Measurements from ENCODE around the gene IMPG2.

IMPG2 gene

DNA sequence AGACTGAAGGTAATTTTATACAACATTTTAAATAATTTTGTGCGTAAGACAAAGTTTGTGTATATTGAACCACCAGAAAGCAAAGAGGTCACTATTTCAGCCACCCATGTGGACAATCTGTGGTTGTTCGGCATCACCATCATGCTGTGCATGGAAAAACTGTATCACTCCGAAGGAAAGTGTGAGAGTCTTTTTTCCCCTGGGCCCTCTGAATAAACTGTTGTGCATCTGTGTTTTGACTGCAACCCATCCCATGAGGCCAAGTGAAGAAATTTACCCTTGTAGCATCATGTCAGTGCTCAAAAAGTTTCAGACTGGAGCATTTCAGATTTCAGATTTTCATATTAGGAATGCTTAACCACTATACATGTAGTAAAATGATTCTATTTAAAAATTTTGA lies 85.3 kb downstream of the IMPG2 start:
- no peak for DNase-seq

GRCh38 chr3:101230618-101231017 lies 89.8 kb downstream of the IMPG2 start:
- no peak for DNase-seq

DNA sequence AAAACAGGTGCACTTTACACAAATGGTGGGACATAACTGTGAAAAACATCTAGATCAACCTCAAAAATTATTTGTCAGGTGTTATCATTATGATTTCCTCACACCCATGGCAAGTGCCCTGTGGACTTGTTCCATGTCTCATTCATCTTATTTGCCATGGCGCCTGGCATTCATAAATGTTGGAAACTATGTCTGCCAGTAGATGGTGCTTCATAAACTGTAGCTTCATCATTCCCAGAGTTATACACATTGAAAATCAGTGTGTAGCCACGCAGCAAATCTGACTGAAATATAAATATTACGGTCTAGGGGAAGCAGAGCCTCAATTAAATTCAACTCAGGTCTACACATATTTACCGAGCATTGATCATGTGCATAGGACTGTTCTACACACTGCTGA lies 90.7 kb downstream of the IMPG2 start:
- DNase-seq = peak; percentile 14

- DNase-seq = no peak
Measured at GRCh38 chr3:101228441-101228840, 91.9 kb downstream of the IMPG2 start.

- DNase-seq = no peak
Measured at GRCh38 chr3:101224739-101225138, 95.6 kb downstream of the IMPG2 start.

GRCh38 chr3:101223016-101223415 lies 97.4 kb downstream of the IMPG2 start:
- DNase-seq = no peak

DNA sequence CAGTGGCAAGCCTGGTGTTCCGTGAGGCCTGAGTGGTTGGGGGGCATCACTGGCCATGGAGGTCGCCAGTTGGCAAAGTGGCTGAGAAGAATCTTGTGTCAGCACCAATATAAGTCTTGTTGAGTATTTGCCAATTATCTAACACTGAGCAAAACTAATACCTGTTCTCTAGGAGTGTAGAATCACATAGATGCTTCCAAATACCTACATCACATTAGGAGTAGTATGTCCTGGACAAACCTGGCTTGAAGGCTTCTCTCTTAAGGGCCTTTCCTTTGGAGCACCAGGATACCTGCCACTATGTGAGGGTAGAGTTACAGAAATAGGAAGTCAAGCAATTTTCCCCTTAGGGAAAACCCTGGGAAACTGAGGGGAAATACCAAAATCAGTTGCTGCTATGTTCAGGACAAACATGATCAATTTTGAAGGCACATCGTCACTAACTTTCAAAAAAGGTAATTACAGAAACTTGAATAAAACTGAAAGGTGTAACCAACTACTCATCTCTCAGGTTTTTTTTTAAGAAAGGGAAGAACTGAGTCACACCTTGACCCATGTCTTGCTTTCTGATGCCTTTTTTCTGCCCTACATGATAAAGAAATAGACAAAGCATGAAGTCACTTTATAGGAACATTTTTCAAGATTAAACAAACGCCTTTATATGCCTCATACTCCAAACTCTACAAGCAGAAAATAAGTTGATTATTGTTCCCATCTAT lies 100.4 kb downstream of the IMPG2 start:
- DNase-seq = no peak

DNA sequence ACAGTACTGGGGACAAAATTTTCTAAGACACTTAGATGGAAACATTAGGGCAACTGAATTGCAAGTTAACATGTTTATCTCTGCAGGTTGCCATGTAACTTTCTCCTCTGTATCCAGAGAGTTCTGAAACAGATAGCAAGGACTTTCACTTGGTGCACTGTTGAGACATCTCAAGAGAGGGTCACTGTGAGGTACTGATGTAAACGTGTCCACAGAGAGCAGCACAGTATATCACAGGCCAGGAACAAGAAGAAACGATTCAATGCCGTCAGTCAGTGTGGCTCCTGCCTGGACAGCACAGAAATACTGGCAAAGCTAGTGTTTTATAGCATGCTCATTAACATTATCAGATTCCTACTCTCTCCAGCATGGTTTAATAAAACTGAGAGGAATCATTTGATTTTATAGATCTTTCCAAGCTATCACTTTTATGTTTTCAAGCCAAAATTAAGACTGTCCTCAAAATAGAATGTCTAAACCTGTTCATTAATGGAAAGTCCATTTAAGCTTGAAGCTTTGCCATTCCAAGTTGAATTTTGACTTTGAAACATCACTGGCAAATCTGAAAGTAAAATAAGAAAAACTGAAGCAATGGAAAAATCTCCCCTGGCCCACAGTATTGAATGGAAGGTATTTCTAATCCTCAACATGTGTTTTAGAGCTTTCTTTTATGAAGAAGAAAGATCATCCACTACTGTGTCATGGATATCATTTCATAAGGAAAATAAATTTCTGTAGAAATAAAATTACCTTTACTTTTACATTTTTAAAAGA lies 102.7 kb downstream of the IMPG2 start:
- no peak for DNase-seq

DNA sequence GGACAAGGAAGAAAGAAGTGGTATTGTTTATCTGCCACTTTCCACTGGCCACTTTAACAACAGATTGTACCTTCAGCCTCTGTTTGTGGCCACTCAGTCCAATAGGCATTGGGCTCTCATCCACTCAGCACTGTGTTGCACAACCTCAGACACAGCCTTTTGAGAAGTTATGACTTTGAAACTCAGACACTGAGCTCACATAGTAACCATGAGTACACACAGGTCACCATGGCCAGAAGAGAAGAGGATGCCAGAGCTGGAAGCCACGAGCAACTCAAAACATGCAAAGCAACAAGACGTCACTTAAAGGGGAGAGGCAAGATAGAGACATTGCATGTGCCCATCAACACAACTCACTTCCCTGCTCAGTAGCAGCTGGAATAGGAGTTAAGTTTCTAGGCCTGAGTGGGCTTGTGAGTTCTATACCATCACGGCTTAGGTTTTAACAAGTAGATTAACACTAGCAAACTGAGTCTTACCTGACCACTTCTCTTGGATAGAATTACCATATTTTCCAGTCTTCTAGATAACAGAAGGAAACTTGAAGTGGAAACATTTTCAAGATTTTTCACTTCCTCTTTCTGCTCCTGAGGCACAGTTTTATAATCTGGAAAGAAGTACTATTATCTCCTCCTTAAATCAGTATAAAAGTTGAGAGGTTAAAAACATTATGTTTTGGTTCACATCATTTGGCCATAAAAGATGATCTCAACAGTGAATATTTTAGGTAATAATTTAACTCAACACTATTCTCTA lies 103.5 kb downstream of the IMPG2 start:
- DNase-seq = peak; percentile 12

- no peak for DNase-seq
Measured at GRCh38 chr3:101212730-101213129, 107.6 kb downstream of the IMPG2 start.

- DNase-seq = no peak
Measured at GRCh38 chr3:101204246-101204645, 116.1 kb downstream of the IMPG2 start.

- peak; percentile 54 for DNase-seq
Measured at GRCh38 chr3:101203411-101203810, 117.0 kb downstream of the IMPG2 start.

DNA sequence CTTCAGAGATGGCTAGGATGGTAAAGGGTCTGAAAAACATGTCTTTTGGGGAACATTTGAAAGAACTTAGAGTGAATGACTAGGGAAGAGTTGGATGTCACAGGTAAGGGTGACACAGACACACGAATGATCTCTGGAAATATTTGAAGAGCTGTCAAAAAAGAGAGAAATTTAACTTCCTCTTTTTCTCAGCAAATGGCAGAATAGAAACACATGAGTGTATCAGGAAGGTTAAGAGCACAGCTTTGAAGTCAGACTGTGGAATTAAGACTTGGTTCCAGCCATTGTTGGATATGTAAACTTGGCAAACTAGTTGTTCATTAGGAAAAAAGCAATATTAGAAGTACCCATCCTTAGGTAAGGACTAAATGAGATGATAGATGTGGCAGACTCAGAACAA lies 117.7 kb downstream of the IMPG2 start:
- DNase-seq = no peak

GRCh38 chr3:101200461-101200860 lies 119.9 kb downstream of the IMPG2 start:
- DNase-seq = no peak

DNA sequence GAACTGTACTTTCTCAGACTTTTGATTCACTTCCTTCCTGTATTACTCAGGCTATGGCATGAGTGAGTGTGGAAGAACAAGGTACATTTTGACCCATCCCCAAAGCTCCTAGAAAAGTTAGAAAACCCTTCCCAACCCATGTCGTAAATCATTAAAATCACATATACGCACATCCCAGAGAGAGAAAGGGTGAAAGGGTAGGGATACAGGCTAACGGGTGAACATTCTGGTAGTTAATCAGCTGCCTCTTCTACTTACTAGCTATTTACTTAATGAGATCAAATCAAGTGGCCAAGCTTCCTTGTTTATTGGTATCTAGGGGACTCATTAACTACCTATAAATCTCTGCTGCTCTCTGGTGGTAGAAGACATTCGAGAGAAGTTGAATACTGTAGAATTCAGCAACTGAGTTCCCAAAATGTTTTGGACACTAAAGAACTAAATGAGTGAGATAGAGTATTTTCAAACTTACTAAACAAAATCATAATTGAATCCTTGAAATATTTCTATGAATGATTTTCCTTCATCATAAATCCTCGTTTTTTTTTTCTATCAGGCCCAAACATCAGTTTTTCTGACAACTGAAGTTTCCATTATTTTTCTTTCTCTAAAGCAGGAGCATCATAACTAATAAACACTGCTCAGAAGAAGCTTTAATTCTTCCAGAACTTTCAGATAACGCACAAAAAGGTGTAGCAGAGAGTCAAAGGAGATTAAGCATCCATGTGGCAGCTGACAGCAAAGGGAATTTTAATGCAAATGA lies 124.2 kb downstream of the IMPG2 start:
- DNase-seq = peak; percentile 77

DNA sequence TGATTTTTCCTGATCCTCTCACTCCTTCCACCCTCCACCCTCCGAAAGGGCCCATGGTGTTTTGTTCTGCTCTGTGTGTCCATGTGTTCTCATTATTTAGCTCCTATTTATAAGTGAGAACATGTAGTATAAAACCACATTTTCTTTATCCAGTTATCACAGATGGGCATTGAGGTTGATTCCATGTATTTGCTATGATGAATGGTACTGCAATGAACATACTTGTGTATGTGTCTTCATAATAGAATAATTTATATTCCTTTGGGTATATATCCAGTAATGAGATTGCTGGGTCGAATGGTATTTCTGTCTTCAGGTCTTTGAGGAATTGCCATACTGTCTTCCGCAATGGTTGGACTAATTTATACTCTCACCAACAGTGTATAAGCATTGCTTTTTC lies 126.0 kb downstream of the IMPG2 start:
- peak; percentile 20 for DNase-seq

DNA sequence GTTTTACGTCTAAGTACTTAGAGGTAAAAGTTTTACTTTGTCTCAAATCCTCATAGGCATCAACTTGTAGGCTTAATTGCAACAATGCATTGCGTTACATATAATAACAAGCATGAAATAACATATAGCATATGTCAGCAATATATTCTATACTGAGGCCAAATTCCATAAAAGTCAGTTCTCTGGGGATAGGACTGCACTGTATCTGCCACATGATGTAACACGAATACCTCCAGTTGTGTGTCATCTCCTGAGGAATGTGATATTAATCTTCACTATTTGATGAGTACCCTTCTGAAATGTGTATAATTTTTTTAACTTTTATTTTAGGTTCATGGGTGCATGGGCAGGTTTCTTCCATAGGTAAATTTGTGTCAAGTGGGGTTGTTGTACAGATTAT lies 126.4 kb downstream of the IMPG2 start:
- peak; percentile 93 for DNase-seq

DNA sequence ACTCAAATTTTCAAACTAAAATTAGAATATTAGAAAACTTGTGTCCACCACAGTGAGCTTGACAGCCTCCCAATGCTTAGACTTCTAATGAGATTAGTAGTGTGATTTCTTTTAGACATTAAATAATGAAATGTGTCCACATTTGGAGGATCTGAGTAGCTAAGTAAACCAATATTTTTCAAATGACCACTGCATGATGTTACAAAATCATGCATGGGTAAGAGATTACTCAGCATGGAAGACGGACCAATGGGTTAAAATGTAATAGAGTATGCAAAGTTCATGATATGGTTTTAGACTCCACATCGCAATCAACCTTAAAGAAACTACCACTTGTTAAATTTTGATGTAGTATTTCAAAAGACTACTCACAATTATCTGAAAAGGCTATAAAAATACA lies 130.6 kb downstream of the IMPG2 start:
- DNase-seq = peak; percentile 52

- no peak for DNase-seq
Measured at GRCh38 chr3:101189176-101189575, 131.2 kb downstream of the IMPG2 start.

- DNase-seq = no peak
Measured at GRCh38 chr3:101185341-101185740, 135.0 kb downstream of the IMPG2 start.

GRCh38 chr3:101184111-101184510 lies 136.3 kb downstream of the IMPG2 start:
- no peak for DNase-seq

DNA sequence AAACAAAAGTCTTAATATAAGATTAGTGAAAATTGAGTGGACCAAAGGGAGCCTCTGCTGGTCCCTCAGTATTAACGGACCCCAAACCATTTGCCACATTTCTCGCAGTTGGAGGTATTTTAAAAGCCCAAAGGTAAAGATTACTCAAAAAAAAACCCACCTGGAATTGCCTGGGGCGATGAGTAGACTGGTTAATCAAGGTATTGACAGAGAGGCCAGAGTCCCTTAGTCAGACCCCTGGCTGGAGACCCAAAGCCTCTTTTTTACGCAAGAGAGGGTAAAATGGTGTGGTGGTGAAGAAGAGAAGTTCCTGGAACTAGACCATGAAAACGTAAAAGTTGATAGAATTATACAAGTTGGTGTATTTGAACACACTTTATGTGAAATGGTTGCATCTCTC lies 137.2 kb downstream of the IMPG2 start:
- DNase-seq = no peak

- DNase-seq = peak; percentile 46
Measured at GRCh38 chr3:101182734-101183133, 137.6 kb downstream of the IMPG2 start.
